OCI-LY3 (cell line): Measurements from ENCODE around the gene ADAM8.

ENCODE experiments used
- H2AFZ ChIP-seq: fragments of 200-600, 300-600 bp; shearing (Covaris generic); 2 replicates; pipeline ENCODE4 v1.6.0; 2014; ENCODE audit warnings: antibody characterized with exemption, low read depth, low read length
- H3K27ac ChIP-seq: fragments of 200-600, 300-600 bp; sonication (generic); 2 replicates; pipeline ENCODE4 v1.5.1; 2014; ENCODE audit warnings: mild to moderate bottlenecking, low read length, moderate library complexity, mixed read lengths
- H3K27me3 ChIP-seq: fragments of 200-600, 300-600 bp; sonication (generic); 2 replicates; pipeline ENCODE4 v1.6.1; 2014; ENCODE audit warnings: low read depth, low read length, mixed read lengths
- H3K36me3 ChIP-seq: fragments of 200-600, 300-600 bp; sonication (generic); replicated peaks from 2 replicates; pipeline ENCODE3; 2014; ENCODE audit warnings: low read depth, low read length, mixed read lengths
- H3K4me1 ChIP-seq: fragments of 300-600, 200-600 bp; sonication (generic); 2 replicates; pipeline ENCODE4 v1.6.1; 2014; ENCODE audit warnings: low read length, mixed read lengths
- H3K4me2 ChIP-seq: fragments of 200-600, 300-600 bp; sonication (generic); 2 replicates; pipeline ENCODE4 v1.6.1; 2014; ENCODE audit warnings: low read length, mixed read lengths
- H3K4me3 ChIP-seq: fragments of 300-600, 200-600 bp; sonication (generic); 2 replicates; pipeline ENCODE4 v1.5.1; 2014; ENCODE audit warnings: antibody characterized with exemption, mild to moderate bottlenecking, low read length, moderate library complexity
- H3K79me2 ChIP-seq: fragments of 300-600, 200-600 bp; shearing (Covaris generic); 2 replicates; pipeline ENCODE4 v1.6.1; 2014; ENCODE audit warnings: mild to moderate bottlenecking, low read length, mixed read lengths
- H3K9ac ChIP-seq: fragments of 300-600, 200-600 bp; shearing (Covaris generic); 2 replicates; pipeline ENCODE4 v1.6.0; 2014; ENCODE audit warnings: mild to moderate bottlenecking, low read length, moderate library complexity
- H3K9me3 ChIP-seq: fragments of 200-600, 300-600 bp; shearing (Covaris generic); 2 replicates; pipeline ENCODE4 v1.6.1; 2014; ENCODE audit warnings: low read length, mixed read lengths; ENCODE audit not compliant: insufficient read depth
- H4K20me1 ChIP-seq: fragments of 200-600, 300-600 bp; sonication (generic); 2 replicates; pipeline ENCODE4 v1.6.1; 2016; ENCODE audit warnings: low read length, mixed read lengths; ENCODE audit not compliant: insufficient read depth
- CTCF ChIP-seq: fragments of 200-600, 300-600 bp; sonication (generic); IDR thresholded peaks from 2 replicates; pipeline ENCODE4 v1.5.1; 2014; ENCODE audit warnings: antibody characterized with exemption, low read length, low read depth
- EZH2phosphoT487 ChIP-seq: fragments of 200-600 bp; shearing (Covaris generic); IDR thresholded peaks from 2 replicates; pipeline ENCODE4 v1.6.1; 2018; ENCODE audit warnings: antibody characterized with exemption, mixed run types, low read depth

ADAM8 gene

GRCh38 chr10:133302230-133302629 lies 25.6 kb upstream of the ADAM8 start:
- no peaks in the 10 kb centered on the region; the same call in 1 of the 2 replicates for H4K20me1 ChIP-seq
- H3K9ac ChIP-seq, result no peak overlapping the region
- H3K36me3 ChIP-seq, result peaks cover 6% of the 10 kb centered on the region
- peaks cover 38% of the 10 kb centered on the region for H3K79me2 ChIP-seq
- no peak overlapping the region for H3K4me2 ChIP-seq
- H3K27me3 ChIP-seq, result no peaks in the 10 kb centered on the region
- H3K9me3 ChIP-seq, result no peaks in the 10 kb centered on the region
- peaks cover 20% of the 10 kb centered on the region for H3K4me1 ChIP-seq
- no peak overlapping the region for H2AFZ ChIP-seq
- TF ChIP-seq CTCF (no peak), EZH2phosphoT487 (no peak)
- H3K27ac ChIP-seq, result no peak overlapping the region
- no peak overlapping the region for H3K4me3 ChIP-seq

GRCh38 chr10:133299738-133300137 lies 23.1 kb upstream of the ADAM8 start:
- Histone ChIP-seq H3K27ac (no peak overlapping the region), H3K4me3 (no peak overlapping the region), H3K9me3 (no peaks in the 10 kb centered on the region), H3K36me3 (peaks cover 9% of the 10 kb centered on the region), H3K4me1 (no peaks in the 10 kb centered on the region), H3K9ac (no peak overlapping the region), H3K79me2 (peaks cover 15% of the 10 kb centered on the region), H3K4me2 (no peak overlapping the region), H4K20me1 (no peaks in the 10 kb centered on the region), H2AFZ (no peak overlapping the region), H3K27me3 (no peaks in the 10 kb centered on the region)
- TF ChIP-seq CTCF, result no peak
- TF ChIP-seq EZH2phosphoT487, result no peak

GRCh38 chr10:133299224-133299623 lies 22.6 kb upstream of the ADAM8 start:
- Histone ChIP-seq H3K9ac (no peak overlapping the region), H3K9me3 (no peaks in the 10 kb centered on the region), H3K27me3 (no peaks in the 10 kb centered on the region), H3K4me2 (no peak overlapping the region), H3K79me2 (peaks cover 13% of the 10 kb centered on the region), H3K4me3 (no peak overlapping the region), H3K36me3 (peaks cover 9% of the 10 kb centered on the region), H3K4me1 (no peaks in the 10 kb centered on the region), H3K27ac (no peak overlapping the region), H2AFZ (no peak overlapping the region), H4K20me1 (no peaks in the 10 kb centered on the region)
- TF ChIP-seq CTCF, result no peak
- TF ChIP-seq EZH2phosphoT487, result no peak

- H3K27me3 ChIP-seq, result no peaks in the 10 kb centered on the region
- peaks cover 5% of the 10 kb centered on the region for H3K79me2 ChIP-seq
- peaks cover 9% of the 10 kb centered on the region for H3K36me3 ChIP-seq
- H3K4me2 ChIP-seq, result no peak overlapping the region
- H3K27ac ChIP-seq, result no peak overlapping the region
- no peak overlapping the region for H3K4me3 ChIP-seq
- no peaks in the 10 kb centered on the region for H3K4me1 ChIP-seq
- H3K9me3 ChIP-seq, result no peaks in the 10 kb centered on the region
- H3K9ac ChIP-seq, result no peak overlapping the region
- no peak overlapping the region for H2AFZ ChIP-seq
- TF ChIP-seq EZH2phosphoT487 (no peak), CTCF (no peak)
- H4K20me1 ChIP-seq, result no peaks in the 10 kb centered on the region
Measured at GRCh38 chr10:133298466-133298865, 21.8 kb upstream of the ADAM8 start.
